Uterus (tissue), 4 donors: ENCODE measurements around the gene MAX. TPM values are rescaled to one million over a fixed set of nuclear protein-coding genes. Genes with fewer than 3 reads are reported as not detected.
"Not testable (repeated sequence)": the region's sequence is repeated elsewhere in the genome, so short reads cannot be mapped to it uniquely, and the experiment has no call there.

Source experiments
- DNase-seq, 2 donors: peaks; one replicate each; pipeline ENCODE4 v3.0.0-alpha.2; 2019 to 2020
- H3K27ac ChIP-seq, 2 donors: fragments of 200-600 bp; sonication (generic); 1 replicate in 1 of 2; 2 replicates in 1 of 2; pipeline ENCODE4 v1.5.1; 2016 to 2018
- H3K27me3 ChIP-seq, 2 donors: fragments of 200-600 bp; sonication (generic); one replicate each; pipeline ENCODE4 v1.5.1; 2018 to 2019; ENCODE audit warnings: control low read depth in 1 of 2
- H3K36me3 ChIP-seq, 2 donors: fragments of 200-600 bp; sonication (generic); one replicate each; pipeline ENCODE4 v1.5.1; 2019; ENCODE audit warnings: control low read depth in 1 of 2
- H3K4me1 ChIP-seq, 2 donors: fragments of 200-600 bp; sonication (generic); one replicate each; pipeline ENCODE4 v1.5.1; 2018 to 2019; ENCODE audit warnings: control low read depth in 1 of 2
- H3K4me3 ChIP-seq, 2 donors: fragments of 200-600 bp; sonication (generic); 1 replicate in 1 of 2; 2 replicates in 1 of 2; pipeline ENCODE4 v1.5.1; 2018 to 2019; ENCODE audit warnings: mild to moderate bottlenecking in 1 of 2
- H3K9me3 ChIP-seq, 2 donors: fragments of 200-600 bp; sonication (generic); one replicate each; pipeline ENCODE4 v1.5.1; 2019; ENCODE audit warnings: control low read depth in 1 of 2
- POLR2A ChIP-seq, 2 donors: fragments of 450-650 bp; IDR thresholded peaks; one replicate each; pipeline ENCODE4 v1.6.1; 2016; ENCODE audit warnings: antibody characterized with exemption in 2 of 2, mild to moderate bottlenecking in 1 of 2, moderate library complexity in 1 of 2
- intact Hi-C: fragments of 100-400 bp; cut with DNase I; formaldehyde crosslinking; loops from one replicate; pipeline ENCODE4 v1.15.1; 2023; ENCODE audit warnings: low total_unique reads
- total RNA-seq, 4 donors: library from RNA; depleted of rRNA in 3 of 4; stranded (reverse); fragments of >200 nt in 3 of 4; gene quantifications; one replicate each; pipeline versions ENCODE4 v1.1.0 to v1.2.4, GENCODE V29; 2014 to 2023
- TF ChIP-seq, protein P1 (sequence below), 4 experiments: fragments of 200-600 bp in 2 of 4; fragments of 450-650 bp in 2 of 4; sonication (generic) in 2 of 4; IDR thresholded peaks; one replicate each; pipeline ENCODE4 v1.5.1; 2016 to 2019; ENCODE audit warnings: antibody characterized with exemption in 4 of 4, mild to moderate bottlenecking in 2 of 4, moderate library complexity in 1 of 4
- donor health status: DM: yes; HTN: yes; CAD: no.

The MAX gene
- total RNA-seq, 4 donors from 2014 or later: 32.6 to 153 (median 68.4) TPM

DNA sequence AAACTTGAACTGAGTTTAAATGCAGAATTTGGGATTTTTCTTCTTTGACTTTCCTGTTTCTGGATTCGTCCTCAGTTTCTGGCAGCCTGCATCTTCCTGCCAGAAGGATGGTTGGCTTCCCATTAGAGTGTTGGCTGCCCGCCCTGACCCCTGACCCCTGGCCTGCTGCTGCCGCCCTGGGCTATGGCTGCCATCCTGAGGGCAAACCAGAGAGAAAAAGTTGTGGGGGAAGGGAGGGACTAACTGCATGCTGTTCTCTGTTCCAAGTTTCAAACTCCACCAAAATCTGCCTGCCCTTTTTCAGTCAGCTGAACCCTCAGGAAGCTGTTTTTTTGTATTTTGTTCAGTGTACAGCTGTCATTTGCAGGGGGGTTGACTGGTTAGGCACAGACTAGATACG lies 67.3 kb downstream of the MAX start:
- peak; percentile 47 to 55 for DNase-seq
- no peaks in the 10 kb centered on the region for H3K9me3 ChIP-seq
- peak overlapping the region in 1 of 2 donors; percentile 5 for H3K27ac ChIP-seq
- H3K36me3 ChIP-seq: no peaks in the 10 kb centered on the region
- no peak overlapping the region for H3K4me3 ChIP-seq
- TF ChIP-seq, protein P1, sequence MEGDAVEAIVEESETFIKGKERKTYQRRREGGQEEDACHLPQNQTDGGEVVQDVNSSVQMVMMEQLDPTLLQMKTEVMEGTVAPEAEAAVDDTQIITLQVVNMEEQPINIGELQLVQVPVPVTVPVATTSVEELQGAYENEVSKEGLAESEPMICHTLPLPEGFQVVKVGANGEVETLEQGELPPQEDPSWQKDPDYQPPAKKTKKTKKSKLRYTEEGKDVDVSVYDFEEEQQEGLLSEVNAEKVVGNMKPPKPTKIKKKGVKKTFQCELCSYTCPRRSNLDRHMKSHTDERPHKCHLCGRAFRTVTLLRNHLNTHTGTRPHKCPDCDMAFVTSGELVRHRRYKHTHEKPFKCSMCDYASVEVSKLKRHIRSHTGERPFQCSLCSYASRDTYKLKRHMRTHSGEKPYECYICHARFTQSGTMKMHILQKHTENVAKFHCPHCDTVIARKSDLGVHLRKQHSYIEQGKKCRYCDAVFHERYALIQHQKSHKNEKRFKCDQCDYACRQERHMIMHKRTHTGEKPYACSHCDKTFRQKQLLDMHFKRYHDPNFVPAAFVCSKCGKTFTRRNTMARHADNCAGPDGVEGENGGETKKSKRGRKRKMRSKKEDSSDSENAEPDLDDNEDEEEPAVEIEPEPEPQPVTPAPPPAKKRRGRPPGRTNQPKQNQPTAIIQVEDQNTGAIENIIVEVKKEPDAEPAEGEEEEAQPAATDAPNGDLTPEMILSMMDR (IDR thresholded peaks at IDR 0.05): no peak
- TF ChIP-seq POLR2A (IDR thresholded peaks at IDR 0.05): no peak
- no peaks in the 10 kb centered on the region for H3K4me1 ChIP-seq
- intact Hi-C loops: no loop called here
- H3K27me3 ChIP-seq: no peaks in the 10 kb centered on the region

GRCh38 chr14:65034021-65034420 lies 68.3 kb downstream of the MAX start:
- Histone ChIP-seq H3K4me3 (no peak overlapping the region), H3K9me3 (no peaks in the 10 kb centered on the region), H3K4me1 (no peaks in the 10 kb centered on the region), H3K27me3 (no peaks in the 10 kb centered on the region), H3K27ac (no peak overlapping the region), H3K36me3 (no peaks in the 10 kb centered on the region)
- TF ChIP-seq, protein P1 (IDR thresholded peaks at IDR 0.05): no peak
- no peak for TF ChIP-seq POLR2A (IDR thresholded peaks at IDR 0.05)
- DNase-seq: no peak
- intact Hi-C loops: no loop called here

DNA sequence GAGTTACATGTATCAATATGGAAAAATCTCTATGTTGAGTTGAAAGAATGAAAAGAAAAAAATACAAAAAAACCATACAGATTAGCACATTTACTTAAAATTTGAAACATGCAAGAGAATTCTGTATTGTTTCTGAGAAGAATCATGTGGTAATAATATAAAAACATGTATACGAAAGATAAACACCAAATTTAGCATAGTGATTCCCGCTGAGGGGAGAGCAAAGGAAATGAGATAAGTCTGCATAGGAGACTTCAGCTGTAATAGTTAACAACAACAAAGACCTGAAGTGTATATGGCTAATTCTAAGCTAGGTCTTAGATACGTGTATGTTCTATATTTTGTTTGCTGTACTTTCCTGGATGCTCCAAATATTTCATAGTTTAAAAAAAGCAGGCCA lies 69.1 kb downstream of the MAX start:
- no peak for DNase-seq
- intact Hi-C loops: no loop called here
- TF ChIP-seq, protein P1 (IDR thresholded peaks at IDR 0.05): no peak
- no peak for TF ChIP-seq POLR2A (IDR thresholded peaks at IDR 0.05)

GRCh38 chr14:65032319-65032718 lies 70.0 kb downstream of the MAX start:
- no peak for DNase-seq
- no peaks in the 10 kb centered on the region for H3K36me3 ChIP-seq

More for the DNA sequence above, 69.1 kb downstream of the MAX start:
- no peaks in the 10 kb centered on the region for H3K4me1 ChIP-seq
- no peak overlapping the region for H3K4me3 ChIP-seq
- no peaks in the 10 kb centered on the region for H3K27me3 ChIP-seq
- H3K27ac ChIP-seq: no peak overlapping the region
- H3K9me3 ChIP-seq: no peaks in the 10 kb centered on the region
- no peaks in the 10 kb centered on the region for H3K36me3 ChIP-seq

GRCh38 chr14:65031321-65031720 lies 71.0 kb downstream of the MAX start:
- H3K9me3 ChIP-seq, H3K4me3 ChIP-seq, intact Hi-C loops, DNase-seq, H3K36me3 ChIP-seq, H3K4me1 ChIP-seq, H3K27ac ChIP-seq, H3K27me3 ChIP-seq: not testable (repeated sequence)

More at GRCh38 chr14:65032319-65032718, 70.0 kb downstream of the MAX start:
- intact Hi-C loops: no loop called here
- no peak overlapping the region for H3K4me3 ChIP-seq
- no peak overlapping the region for H3K27ac ChIP-seq
- TF ChIP-seq, protein P1 (IDR thresholded peaks at IDR 0.05): no peak
- TF ChIP-seq POLR2A (IDR thresholded peaks at IDR 0.05): no peak
- no peaks in the 10 kb centered on the region for H3K27me3 ChIP-seq
- H3K9me3 ChIP-seq: no peaks in the 10 kb centered on the region
- no peaks in the 10 kb centered on the region for H3K4me1 ChIP-seq

GRCh38 chr14:65028937-65029336 lies 73.4 kb downstream of the MAX start:
- Histone ChIP-seq H3K27me3 (no peaks in the 10 kb centered on the region), H3K36me3 (no peaks in the 10 kb centered on the region), H3K27ac (no peak overlapping the region), H3K9me3 (no peaks in the 10 kb centered on the region), H3K4me1 (no peaks in the 10 kb centered on the region), H3K4me3 (no peak overlapping the region)
- TF ChIP-seq, protein P1 (IDR thresholded peaks at IDR 0.05): no peak
- no peak for TF ChIP-seq POLR2A (IDR thresholded peaks at IDR 0.05)
- DNase-seq: no peak
- intact Hi-C loops: no loop called here
